GM08714 (cell line): ENCODE results near the gene PSTK.

Experiments
- H3K4me3 ChIP-seq: fragments of 200-500 bp; sonication (Bioruptor generic); 2 replicates; pipeline ENCODE4 v1.5.1; 2014; ENCODE audit warnings: mild to moderate bottlenecking, low read length, inconsistent platforms
- ZNF274 ChIP-seq: IDR thresholded peaks from 2 replicates; pipeline ENCODE4 v1.6.1; 2012; ENCODE audit warnings: mild to moderate bottlenecking, low read depth, low read length

The PSTK gene

GRCh38 chr10:123024540-123024939 lies 44.3 kb downstream of the PSTK start:
- TF ChIP-seq ZNF274 = no peak
- H3K4me3 ChIP-seq = no peak overlapping the region

GRCh38 chr10:123026302-123026701 lies 46.1 kb downstream of the PSTK start:
- TF ChIP-seq ZNF274 = no peak
- no peak overlapping the region for H3K4me3 ChIP-seq

- H3K4me3 ChIP-seq = no peak overlapping the region
These were observed 47.7 kb downstream of the PSTK start for GRCh38 chr10:123027861-123028260.

GRCh38 chr10:123031124-123031523 lies 50.9 kb downstream of the PSTK start:
- TF ChIP-seq ZNF274 = no peak
- no peak overlapping the region for H3K4me3 ChIP-seq

More at GRCh38 chr10:123027861-123028260, 47.7 kb downstream of the PSTK start:
- TF ChIP-seq ZNF274 = no peak

GRCh38 chr10:123034332-123034731 lies 54.1 kb downstream of the PSTK start:
- H3K4me3 ChIP-seq = no peak overlapping the region
- TF ChIP-seq ZNF274 = no peak

- TF ChIP-seq ZNF274 = no peak
- no peak overlapping the region for H3K4me3 ChIP-seq
These were observed 55.4 kb downstream of the PSTK start for GRCh38 chr10:123035467-123036086.

GRCh38 chr10:123038782-123039631 lies 58.8 kb downstream of the PSTK start:
- no peak for TF ChIP-seq ZNF274
- no peak overlapping the region; the same call in 1 of the 2 replicates for H3K4me3 ChIP-seq

- H3K4me3 ChIP-seq = no peak overlapping the region; the same call in 1 of the 2 replicates
- TF ChIP-seq ZNF274 = no peak
These were observed 59.4 kb downstream of the PSTK start for GRCh38 chr10:123039632-123039930.
